Sigmoid colon (tissue), 4 donors: ENCODE measurements around the gene PLCL1.

Experiments used
- EP300 ChIP-seq, 4 donors: sonication (generic); formaldehyde crosslinking; IDR thresholded peaks; one replicate each; pipeline ENCODE4 v1.6.1; 2017; ENCODE audit warnings: antibody characterized with exemption in 4 of 4
- POLR2A ChIP-seq, 2 donors: fragments of 450-650 bp; IDR thresholded peaks; one replicate each; pipeline ENCODE4 v1.6.1; 2016; ENCODE audit warnings: antibody characterized with exemption in 2 of 2, mild to moderate bottlenecking in 2 of 2, moderate library complexity in 2 of 2
- POLR2AphosphoS5 ChIP-seq, 4 donors: sonication (generic); formaldehyde crosslinking; IDR thresholded peaks; one replicate each; pipeline ENCODE4 v1.6.1; 2017; ENCODE audit warnings: antibody characterized with exemption in 4 of 4
- TF ChIP-seq, protein P1 (sequence below), 4 experiments: fragments of 450-650 bp in 3 of 4; fragments of 200-600 bp in 1 of 4; IDR thresholded peaks; one replicate each; pipeline ENCODE4 v1.5.1; 2016 to 2019; ENCODE audit warnings: antibody characterized with exemption in 4 of 4, mild to moderate bottlenecking in 3 of 4, moderate library complexity in 2 of 4

DNA sequence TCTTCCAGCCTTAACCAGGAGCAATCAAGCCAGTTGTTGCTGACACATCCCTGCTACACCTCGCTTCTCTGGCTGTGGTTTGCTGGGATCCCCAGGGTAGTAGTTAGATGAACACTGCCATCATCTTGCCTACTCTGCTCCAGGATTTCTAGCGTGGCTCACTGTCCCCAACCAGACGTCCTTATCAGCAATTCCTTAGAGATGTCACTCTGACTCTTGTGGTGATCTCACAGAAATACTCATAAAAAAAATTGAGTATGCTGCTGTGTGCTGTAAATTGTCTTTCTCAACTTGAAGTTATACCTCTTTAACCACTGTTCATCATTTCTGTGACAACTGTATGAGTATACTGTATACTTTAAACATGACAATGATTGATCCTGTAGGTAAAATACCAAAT, 63.2 kb downstream of the PLCL1 start:
- TF ChIP-seq EP300 (IDR thresholded peaks at IDR 0.05) (no peak), POLR2A (IDR thresholded peaks at IDR 0.05) (no peak), POLR2AphosphoS5 (IDR thresholded peaks at IDR 0.05) (no peak)
- TF ChIP-seq, protein P1, sequence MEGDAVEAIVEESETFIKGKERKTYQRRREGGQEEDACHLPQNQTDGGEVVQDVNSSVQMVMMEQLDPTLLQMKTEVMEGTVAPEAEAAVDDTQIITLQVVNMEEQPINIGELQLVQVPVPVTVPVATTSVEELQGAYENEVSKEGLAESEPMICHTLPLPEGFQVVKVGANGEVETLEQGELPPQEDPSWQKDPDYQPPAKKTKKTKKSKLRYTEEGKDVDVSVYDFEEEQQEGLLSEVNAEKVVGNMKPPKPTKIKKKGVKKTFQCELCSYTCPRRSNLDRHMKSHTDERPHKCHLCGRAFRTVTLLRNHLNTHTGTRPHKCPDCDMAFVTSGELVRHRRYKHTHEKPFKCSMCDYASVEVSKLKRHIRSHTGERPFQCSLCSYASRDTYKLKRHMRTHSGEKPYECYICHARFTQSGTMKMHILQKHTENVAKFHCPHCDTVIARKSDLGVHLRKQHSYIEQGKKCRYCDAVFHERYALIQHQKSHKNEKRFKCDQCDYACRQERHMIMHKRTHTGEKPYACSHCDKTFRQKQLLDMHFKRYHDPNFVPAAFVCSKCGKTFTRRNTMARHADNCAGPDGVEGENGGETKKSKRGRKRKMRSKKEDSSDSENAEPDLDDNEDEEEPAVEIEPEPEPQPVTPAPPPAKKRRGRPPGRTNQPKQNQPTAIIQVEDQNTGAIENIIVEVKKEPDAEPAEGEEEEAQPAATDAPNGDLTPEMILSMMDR (IDR thresholded peaks at IDR 0.05), result no peak
